ENCODE measurements around the gene DGKQ. TPM values are rescaled to one million over a fixed set of nuclear protein-coding genes. Genes with fewer than 3 reads are reported as not detected.

The DGKQ gene
- total and polyA plus RNA-seq, 2 donors (not counting 3 experiments of a cell fraction or from before 2014, with no cell fraction given): 15.8 to 20.2 TPM

GRCh38 chr4:1013225-1014073 is 40.1 kb upstream of the DGKQ start:
- Histone ChIP-seq H3K9me3 (replicated peaks; ENCODE audit: control insufficient read depth, insufficient read depth, low read length) (no peaks in the 10 kb centered on the region), H3K9me1 (replicated peaks; ENCODE audit: control insufficient read depth, extremely low read depth, insufficient read depth, low read length) (no peaks in the 10 kb centered on the region), H3K4me1 (ENCODE audit: control insufficient read depth, extremely low read depth, insufficient read depth, low read length) (peaks cover 9% of the 10 kb centered on the region), H2AFZ (ENCODE audit: low read depth, low read length) (no peak overlapping the region), H3K27me3 (ENCODE audit: control insufficient read depth in 2 of 2, insufficient read depth in 2 of 2, low read length in 2 of 2) (peaks cover 6 to 7% of the 10 kb centered on the region in 2 experiments), H3K27ac (ENCODE audit: insufficient read depth, low read depth, low read length) (no peak overlapping the region), H3K4me2 (ENCODE audit: insufficient read depth, low read length) (no peak overlapping the region), H3K4me3 (replicated peaks in 1 of 3; ENCODE audit: insufficient read depth in 1 of 3, low read depth in 1 of 3, low read length in 3 of 3) (no peak overlapping the region), H3K9ac (replicated peaks; ENCODE audit: extremely low read depth, insufficient read depth, low read length) (no peak overlapping the region), H4K20me1 (replicated peaks; ENCODE audit: control insufficient read depth, extremely low read depth, insufficient read depth, low read length) (no peaks in the 10 kb centered on the region), H3K79me2 (ENCODE audit: control insufficient read depth, insufficient read depth, low read length) (peaks cover 3% of the 10 kb centered on the region), H3K36me3 (ENCODE audit: control insufficient read depth in 2 of 2, extremely low read depth in 1 of 2, insufficient read depth in 2 of 2, low read length in 2 of 2) (peaks cover 0 to 2% of the 10 kb centered on the region in 2 experiments)
- ChIA-PET CTCF (no interaction called here), POLR2A (no interaction called here)
- intact Hi-C loops (cut with micrococcal nuclease): no loop called here
- no peak for FAIRE-seq
- BruUV-seq (replicated peaks): no TSS peak
- TF ChIP-seq MYC (IDR thresholded peaks at IDR 0.05; ENCODE audit: low read depth, low read length) (no peak), JUN (IDR thresholded peaks at IDR 0.05; ENCODE audit: borderline replicate concordance, insufficient read depth, insufficient read length, low read depth) (no peak), POLR2A (IDR thresholded peaks at IDR 0.05; ENCODE audit: low read depth, low read length) (no peak), FOS (IDR thresholded peaks at IDR 0.05; ENCODE audit: borderline replicate concordance, insufficient read depth, low read length) (no peak), GATA2 (IDR thresholded peaks at IDR 0.05; ENCODE audit: insufficient read depth, insufficient read length, low read depth, low read length) (no peak), MAX (IDR thresholded peaks at IDR 0.05; ENCODE audit: insufficient read depth, insufficient read length) (no peak), POLR2AphosphoS5 (IDR thresholded peaks at IDR 0.05; ENCODE audit: insufficient read depth, low read depth, low read length) (no peak), EZH2 (IDR thresholded peaks at IDR 0.05; ENCODE audit: borderline replicate concordance, low read depth, low read length, severe bottlenecking) (no peak), CTCF (IDR thresholded peaks at IDR 0.05; ENCODE audit: extremely low read depth in 1 of 2, insufficient read depth in 1 of 2, low read depth in 1 of 2, low read length in 2 of 2) (no peak)
- DNase-seq (ENCODE audit: low read depth, low spot score): no peak
- dilution Hi-C loops (cut with MboI; ENCODE audit: extremely low pct_ligation_motif_present, low sequenced_read_pairs): no loop called here

All from endothelial cell of umbilical vein (primary cell).